Measurements from ENCODE around the gene CASS4.

The CASS4 gene

GRCh38 chr20:56423886-56424285, 11.8 kb downstream of the CASS4 start:
- no peak for DNase-seq

DNA sequence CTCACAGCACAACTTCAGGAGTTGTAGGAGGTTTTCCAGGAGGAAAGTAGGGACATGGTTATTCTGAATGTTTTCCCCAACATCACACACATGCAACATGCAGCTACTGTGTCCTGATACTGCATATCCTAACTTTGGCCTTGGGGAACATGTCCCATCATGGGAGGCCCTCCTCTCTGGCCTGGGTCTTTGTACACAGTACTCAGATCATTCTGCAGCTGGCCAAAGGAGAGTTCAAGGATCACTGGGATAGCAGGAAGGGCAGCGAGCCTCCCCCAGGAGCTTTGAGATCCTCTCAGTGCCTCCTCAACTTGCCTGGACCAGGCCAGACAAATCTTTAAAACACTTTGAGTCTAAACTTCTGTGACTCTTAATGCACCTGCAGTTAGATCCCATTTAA, 12.9 kb downstream of the CASS4 start:
- DNase-seq = no peak

DNA sequence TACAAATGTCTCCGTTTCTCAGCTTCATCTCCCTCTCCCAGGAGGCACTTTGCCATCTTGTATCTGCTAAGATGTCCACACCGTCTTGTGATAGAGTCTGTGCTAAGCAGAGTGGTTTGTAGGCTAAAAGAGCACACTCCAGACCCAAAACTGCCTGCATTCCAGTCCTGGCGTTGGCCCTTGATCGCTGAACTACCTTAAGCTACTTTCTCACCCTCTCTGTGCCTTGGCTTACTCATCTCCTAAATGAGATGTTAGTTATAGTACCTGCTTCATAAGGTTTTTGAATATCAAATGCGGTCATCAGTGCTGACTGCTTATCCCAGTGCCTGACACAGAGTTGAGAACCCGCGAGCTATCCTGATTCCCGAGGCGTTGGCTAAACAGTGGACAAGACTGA, 14.0 kb downstream of the CASS4 start:
- DNase-seq = no peak

- no peak for DNase-seq
Measured at GRCh38 chr20:56426926-56427325, 14.9 kb downstream of the CASS4 start.

GRCh38 chr20:56427797-56428196, 15.7 kb downstream of the CASS4 start:
- no peak for DNase-seq

- DNase-seq = no peak
Measured at GRCh38 chr20:56428410-56428809, 16.4 kb downstream of the CASS4 start.

DNA sequence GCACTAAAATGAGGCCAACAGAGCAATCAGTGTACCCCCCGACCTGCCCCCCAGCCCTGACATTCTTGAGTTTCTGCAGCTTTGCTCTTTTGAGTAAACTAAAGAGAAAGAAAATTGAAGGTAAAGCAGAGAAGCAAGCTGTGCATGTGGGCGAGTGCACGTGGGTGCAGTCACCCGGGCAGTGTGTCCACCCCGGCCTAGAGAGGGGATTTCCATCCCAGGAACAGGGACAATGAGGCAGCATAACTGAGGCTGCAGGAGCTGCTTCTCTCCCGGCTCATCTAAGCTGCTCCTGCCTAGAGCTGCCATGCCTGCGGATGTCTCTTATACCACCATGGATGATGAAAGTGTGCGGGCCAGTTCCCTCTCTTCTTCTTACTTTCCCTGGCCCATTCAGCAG, 16.8 kb downstream of the CASS4 start:
- DNase-seq = no peak

DNA sequence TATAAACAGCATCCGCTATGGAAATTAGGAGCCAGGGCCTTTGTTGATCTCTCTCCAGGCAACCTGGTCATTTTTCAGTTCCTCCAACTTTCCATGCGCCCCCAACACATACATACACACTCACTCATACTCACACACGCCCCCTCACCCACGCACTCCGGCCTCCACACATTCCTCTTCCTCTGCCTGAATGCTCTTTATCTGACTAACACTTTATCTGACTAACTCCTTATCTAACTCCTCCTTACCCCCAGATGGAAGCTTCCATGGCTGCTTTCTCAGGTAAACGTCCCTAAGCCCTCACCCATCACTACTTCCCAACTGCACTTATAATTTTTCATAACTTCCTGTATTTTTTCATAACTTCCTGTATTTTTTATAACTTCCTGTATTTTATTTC, 17.4 kb downstream of the CASS4 start:
- DNase-seq = no peak

- no peak for DNase-seq
Measured at GRCh38 chr20:56429941-56430340, 17.9 kb downstream of the CASS4 start.

GRCh38 chr20:56430461-56430860, 18.4 kb downstream of the CASS4 start:
- no peak for DNase-seq

GRCh38 chr20:56430957-56431356, 18.9 kb downstream of the CASS4 start:
- no peak for DNase-seq

- DNase-seq = no peak
Measured at GRCh38 chr20:56431471-56431870, 19.4 kb downstream of the CASS4 start.

GRCh38 chr20:56433221-56433879, 21.3 kb downstream of the CASS4 start:
- DNase-seq = no peak

- DNase-seq = no peak
Measured at GRCh38 chr20:56433880-56434255, 21.8 kb downstream of the CASS4 start.

- DNase-seq = no peak
Measured at GRCh38 chr20:56437196-56437960, 25.3 kb downstream of the CASS4 start.

- DNase-seq = no peak
Measured at GRCh38 chr20:56438284-56438683, 26.2 kb downstream of the CASS4 start.

DNA sequence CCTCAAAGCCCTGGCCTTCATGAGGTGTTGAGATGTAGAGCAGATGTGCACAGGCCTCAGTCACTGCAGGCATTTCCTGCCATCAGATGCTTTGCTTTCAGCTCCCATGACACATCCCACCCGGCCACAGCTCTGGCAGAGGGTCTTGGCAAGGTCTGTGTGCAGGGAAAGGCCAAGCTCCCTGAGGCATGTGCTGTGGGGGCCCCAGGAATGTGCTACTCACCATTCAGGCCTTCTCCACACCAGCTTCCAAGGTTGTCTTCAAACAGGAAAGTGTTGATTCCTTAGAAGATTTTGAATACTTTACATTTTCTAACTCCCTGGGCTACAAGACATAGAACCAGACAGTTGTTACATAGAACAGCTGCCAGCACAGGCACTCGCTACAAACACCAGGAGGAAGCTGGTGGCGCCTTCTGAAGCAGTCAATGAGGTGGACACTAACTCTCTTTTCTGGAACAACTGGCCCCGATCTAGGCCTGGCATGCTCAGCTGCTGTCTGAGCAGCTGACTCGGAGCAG, 27.8 kb downstream of the CASS4 start:
- no peak for DNase-seq

DNA sequence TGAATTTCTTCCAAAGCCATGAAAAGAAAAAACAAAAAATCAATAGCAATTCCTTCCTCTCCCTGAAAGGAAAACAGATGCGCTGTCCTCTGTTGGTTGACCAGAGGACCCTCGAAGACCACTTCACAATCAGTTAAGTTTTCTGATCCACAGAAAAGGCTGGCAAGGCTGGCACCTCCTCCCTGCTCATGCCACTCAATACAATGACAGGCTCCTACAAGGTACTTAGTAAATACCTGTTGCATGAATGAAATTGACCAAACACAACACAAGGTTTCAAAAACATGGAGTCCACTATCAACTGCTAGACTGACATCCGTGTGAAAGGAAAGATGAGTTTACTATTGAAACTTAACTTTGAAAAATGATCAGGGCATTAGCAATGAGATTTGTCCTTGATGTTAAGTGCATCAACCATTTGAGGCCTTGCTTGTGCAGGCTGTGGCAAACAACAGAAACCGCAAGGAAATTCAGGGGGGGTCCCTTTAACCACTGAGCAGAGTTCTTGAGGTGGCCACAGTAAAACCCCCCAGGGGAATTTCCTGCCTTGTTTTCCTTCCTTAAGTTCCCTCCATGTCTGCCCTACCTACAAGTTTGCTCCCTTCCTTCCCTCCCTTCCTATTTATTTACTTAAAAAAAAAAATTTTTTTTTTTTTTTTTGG, 28.4 kb downstream of the CASS4 start:
- no peak for DNase-seq

DNA sequence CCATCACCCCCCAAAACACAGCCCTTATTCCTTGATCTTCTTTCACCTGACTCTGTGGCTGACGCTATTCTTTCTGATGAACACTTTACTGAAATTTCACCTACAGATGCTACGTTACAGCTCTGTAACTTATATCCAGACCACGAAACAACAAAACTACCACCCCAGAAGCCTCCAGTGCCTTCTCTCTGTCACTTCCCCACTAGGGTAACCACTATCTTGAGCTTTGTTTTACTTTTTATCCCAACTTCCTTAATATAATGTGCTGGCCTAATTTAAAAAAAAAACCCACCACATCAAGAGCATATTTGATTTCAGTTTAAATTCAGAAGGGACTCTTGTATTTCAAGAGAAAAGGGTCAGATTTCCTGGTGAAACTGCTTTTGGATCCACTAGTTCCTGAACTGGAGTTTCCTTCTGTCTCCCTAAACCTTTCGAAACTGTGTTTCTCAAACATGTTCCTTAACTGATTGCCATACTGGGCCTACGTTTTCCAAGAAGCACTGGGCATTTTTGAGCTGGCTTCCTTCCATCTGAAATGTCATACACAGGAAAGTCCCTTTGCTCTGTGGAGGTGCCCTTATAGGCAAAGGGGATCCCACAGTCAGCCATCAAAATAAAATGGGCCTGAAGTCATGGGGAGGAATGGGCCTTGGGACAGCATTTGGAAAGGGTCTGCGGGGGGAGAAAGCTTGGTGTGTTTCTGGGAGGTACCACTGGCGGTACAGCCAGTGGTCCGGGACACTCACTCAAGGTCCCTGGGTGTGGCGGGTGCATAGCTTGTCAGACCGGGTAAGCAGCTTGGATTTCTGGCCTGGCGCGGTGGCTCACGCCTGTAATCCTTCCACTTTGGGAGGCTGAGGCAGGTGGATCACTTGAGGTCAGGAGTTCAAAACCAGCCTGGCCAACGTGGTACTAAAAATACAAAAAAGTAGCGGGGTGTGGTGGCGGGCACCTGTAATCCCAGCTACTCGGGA, 30.6 kb downstream of the CASS4 start:
- no peak for DNase-seq

DNA sequence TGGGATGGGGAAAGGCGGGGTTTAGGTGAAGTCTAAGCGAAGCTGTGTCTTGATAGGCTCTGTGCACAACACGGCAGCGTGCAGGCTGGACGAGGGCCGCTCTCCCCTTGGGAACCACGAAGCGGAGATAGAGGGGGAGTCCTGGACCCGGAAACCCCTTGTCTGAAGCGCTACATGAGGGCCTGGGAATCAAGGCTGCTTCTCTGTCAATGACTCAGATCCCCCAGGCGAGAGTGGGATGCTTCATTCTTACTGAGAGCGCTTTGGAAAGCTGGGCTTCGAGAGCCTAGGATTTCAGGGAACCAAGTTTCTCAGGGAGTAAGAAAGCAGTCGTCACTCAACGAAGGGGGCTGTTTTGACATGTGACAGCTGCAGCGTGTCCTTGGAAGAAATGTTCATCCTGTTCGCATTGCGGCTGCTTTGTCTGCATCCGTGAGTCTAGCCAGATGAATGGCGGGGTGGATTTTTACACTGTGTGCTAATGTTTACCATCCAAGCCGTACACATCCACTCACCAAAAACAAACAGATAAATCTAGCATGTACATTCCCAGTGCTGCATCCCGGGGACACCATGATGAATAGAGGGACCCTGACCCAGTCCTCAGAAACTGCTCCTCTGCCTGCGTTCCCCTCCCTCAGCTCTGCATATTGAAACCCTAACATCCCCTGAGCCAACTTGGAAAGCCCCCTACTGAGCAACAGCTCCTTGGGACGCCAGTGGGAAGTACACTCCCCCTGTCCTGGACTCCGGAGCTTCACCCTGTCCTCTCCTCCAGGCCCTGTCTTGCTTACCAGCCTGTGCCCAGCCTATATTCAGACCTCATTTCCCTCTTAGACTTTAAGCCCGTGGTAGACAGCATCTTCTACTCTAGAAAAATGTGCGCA, 31.8 kb downstream of the CASS4 start:
- no peak for DNase-seq

DNA sequence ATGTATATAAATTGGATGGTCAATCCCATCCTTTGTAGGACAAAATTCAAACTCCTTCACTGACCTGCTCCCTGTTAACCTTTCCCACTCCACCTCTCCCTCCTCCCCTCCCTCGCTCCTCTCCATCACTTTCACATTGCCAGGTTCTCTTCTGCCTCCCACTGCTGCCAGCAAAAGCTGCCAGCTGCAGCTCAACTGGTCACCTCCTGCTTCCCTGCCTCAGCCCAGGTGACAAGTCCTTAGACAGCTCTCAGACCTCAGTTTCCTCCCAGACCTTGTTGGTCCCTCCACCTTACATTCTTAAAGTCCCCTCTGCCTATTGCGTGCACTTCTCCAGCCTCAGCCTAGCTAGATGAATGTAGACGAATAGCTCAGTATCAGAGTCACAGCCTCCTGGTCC, 33.1 kb downstream of the CASS4 start:
- no peak for DNase-seq

DNA sequence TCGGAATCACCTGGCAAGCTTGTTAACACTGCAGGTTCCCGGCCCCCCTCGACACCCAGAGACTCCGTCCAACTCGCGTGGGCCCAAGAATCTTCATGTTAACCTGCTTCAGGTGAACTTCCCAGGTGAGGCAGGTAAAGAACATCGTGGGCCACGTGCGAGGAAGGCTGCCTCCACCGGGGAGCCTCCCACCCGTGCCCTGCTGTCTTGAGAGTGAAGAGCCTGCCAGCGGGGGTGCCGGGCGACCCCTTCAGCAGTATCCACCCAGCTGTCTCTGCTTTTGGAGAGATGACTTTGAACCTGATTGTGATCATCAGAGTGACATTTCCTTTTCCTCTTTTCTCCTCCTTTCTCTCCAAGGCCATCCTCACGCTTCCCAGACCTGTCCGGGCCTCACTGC, 33.5 kb downstream of the CASS4 start:
- no peak for DNase-seq
